22Rv1 (cell line): Measurements from ENCODE around the gene RC3H1.

Source experiments
- H3K27ac ChIP-seq: fragments of 450-650 bp; 2 replicates; pipeline ENCODE4 v1.5.1; 2017
- ZFX ChIP-seq: fragments of 450-650 bp; IDR thresholded peaks from 2 replicates; pipeline ENCODE4 v1.6.1; 2017; ENCODE audit warnings: antibody characterized with exemption, borderline replicate concordance
- TF ChIP-seq, protein P1 (sequence below): fragments of 450-650 bp; IDR thresholded peaks from 2 replicates; pipeline ENCODE4 v1.5.1; 2017; ENCODE audit warnings: mild to moderate bottlenecking

RC3H1 gene

DNA sequence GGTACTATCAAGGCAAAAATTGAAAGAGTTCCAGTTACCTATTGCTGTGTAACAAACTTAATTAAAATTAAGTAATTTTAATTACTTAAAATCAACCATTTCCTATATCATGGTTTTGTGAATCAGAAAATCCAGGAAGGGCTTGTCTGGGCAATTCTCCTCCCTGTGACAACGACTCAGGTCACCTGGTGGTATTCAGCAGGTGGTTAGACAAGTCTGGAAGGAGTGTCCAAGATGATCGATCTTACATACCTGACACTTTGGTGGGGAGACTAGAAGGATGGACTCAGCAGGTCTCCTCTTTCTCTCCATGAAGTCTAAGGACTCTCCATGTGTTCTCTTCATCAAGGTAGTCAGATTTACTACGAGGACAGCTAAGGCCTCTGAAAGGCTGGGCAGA, 128.0 kb downstream of the RC3H1 start:
- TF ChIP-seq ZFX: no peak
- H3K27ac ChIP-seq: no peak overlapping the region

DNA sequence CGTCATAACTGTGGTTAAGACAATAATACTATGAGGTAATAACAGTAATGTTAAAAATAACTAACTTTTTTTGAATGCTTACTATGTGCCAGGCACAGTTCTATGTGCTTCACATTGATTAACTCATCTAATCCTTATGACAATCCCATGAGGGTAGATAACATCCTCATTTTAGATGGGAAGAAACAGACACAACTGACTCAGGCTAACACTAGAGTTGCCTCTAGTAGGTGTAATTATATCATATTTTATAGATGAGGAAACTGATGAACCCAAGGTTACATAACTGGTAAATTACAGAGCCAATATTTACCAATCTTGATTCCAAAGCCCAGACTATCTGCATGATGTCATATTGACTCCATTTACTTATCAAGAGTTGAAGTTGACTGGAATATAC, 128.5 kb downstream of the RC3H1 start:
- TF ChIP-seq, protein P1, sequence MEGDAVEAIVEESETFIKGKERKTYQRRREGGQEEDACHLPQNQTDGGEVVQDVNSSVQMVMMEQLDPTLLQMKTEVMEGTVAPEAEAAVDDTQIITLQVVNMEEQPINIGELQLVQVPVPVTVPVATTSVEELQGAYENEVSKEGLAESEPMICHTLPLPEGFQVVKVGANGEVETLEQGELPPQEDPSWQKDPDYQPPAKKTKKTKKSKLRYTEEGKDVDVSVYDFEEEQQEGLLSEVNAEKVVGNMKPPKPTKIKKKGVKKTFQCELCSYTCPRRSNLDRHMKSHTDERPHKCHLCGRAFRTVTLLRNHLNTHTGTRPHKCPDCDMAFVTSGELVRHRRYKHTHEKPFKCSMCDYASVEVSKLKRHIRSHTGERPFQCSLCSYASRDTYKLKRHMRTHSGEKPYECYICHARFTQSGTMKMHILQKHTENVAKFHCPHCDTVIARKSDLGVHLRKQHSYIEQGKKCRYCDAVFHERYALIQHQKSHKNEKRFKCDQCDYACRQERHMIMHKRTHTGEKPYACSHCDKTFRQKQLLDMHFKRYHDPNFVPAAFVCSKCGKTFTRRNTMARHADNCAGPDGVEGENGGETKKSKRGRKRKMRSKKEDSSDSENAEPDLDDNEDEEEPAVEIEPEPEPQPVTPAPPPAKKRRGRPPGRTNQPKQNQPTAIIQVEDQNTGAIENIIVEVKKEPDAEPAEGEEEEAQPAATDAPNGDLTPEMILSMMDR: no peak
- TF ChIP-seq ZFX: no peak

DNA sequence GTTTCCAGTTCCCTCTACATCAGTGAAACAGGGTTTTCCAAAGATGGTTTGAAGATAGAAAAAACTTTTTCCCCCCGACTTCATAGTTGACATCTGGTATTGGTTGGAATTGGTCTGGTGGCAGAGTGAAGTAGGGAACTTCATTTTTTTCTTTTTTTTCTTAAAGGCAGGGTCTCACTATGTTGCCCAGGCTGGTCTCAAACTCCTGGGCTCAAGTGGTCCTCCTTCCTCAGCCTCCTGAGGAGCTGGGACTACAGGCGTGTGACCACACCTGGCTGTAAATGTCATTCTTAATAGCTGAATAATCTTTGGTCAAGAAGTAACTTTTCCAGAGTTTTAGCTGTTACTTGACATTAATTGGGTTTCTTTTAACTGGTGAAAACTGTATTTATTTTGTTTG, 132.3 kb downstream of the RC3H1 start:
- TF ChIP-seq, protein P1: no peak
- no peak for TF ChIP-seq ZFX
- H3K27ac ChIP-seq: no peak overlapping the region

More for the DNA sequence above, 128.5 kb downstream of the RC3H1 start:
- no peak overlapping the region for H3K27ac ChIP-seq

DNA sequence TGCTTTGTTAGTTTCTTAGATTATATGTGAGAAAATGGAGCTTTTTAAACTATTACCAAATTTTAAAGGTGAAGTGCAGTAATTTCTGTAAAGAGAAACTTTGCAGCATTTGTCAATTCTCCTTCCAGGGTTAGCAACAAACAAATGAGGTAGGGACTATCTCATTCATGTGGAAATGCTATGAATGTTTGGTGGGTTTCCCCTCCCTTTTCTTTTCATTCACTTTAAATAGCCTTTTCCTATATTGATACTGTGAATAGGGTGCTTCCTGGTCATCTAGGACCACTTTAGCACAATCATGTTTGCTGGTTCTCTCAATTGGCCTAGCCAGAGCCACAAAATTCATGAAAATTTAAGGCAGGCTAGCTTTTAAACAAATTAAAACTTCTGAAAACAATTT, 133.4 kb downstream of the RC3H1 start:
- TF ChIP-seq, protein P1: no peak
- TF ChIP-seq ZFX: no peak
- no peak overlapping the region for H3K27ac ChIP-seq

DNA sequence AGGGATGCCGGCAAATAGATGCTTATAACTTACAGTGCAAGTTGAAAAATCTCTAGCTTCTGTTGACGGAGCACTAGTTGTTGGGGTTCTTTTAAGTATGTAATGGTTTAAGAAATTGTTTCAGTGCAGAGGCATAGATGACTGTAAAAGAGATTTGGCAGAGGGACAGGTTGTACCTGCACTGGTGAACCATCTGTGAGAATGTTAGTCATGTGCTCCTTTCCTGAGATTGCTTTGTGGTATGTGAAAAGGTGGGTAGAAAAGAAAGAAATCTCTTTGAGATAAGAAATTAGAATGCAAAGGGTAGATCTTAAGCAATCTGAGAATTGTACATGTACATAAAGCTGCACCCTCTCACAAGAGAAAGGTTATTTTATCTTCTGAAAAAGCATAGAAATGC, 134.5 kb downstream of the RC3H1 start:
- H3K27ac ChIP-seq: no peak overlapping the region
- TF ChIP-seq, protein P1: no peak
- no peak for TF ChIP-seq ZFX

DNA sequence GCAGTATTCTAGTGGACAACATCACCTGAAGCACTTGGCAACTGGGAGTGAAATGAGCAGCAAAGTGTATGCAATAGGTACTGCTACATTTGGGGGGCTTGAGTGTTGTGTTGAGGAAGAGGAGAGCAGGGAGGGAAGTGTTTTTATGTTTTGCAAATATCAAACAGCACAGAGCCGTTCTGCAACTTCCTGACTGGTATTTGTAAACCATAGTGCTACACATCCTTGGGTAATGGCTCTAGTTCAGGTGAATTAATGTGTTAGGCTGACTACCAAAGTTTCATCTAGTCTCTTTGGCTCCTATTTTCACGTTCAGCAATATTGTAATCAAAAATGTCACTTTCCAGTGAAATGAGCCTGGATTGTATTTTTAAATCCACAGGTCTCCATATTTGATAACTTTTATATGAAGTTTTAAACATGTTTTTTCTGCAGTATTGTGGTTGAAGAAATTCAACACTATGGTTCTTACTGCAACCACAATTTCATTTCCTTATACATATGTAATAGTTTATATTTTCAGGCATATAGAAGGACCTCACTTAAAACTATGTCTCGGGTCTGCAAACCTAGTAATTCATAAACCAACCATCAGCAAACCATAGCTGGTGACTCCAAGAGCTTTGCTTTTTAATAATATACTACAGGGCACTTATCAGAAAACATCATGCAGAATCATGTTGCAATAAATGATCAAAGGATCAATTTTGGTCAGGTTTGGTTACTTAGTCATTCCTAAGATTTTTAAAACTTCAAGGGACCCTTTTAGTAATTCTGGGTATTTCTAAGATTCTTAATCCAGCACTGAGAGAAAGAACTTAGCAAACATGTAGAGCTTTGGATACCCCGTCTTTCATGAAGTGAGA, 135.2 kb downstream of the RC3H1 start:
- TF ChIP-seq, protein P1: no peak
- no peak for TF ChIP-seq ZFX
- H3K27ac ChIP-seq: no peak overlapping the region

DNA sequence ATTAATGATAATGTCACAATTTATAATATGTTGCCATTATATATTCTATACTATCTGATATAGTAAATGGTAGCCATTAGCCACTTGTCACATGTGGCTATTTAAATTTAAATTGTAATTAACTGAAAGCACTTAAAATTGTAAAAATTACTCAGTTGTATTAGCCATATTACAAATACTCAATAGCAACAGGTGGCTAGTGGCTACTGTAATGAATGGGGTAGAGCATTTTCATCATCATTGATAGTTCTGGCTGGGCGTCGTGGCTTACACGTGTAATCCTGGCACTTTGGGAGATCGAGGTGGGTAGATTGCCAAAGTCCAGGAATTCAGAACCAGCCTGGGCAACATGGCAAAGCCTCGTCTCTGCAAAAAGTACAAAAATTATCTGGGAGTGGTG, 137.5 kb downstream of the RC3H1 start:
- H3K27ac ChIP-seq: no peak overlapping the region
- TF ChIP-seq, protein P1: no peak
- no peak for TF ChIP-seq ZFX
